Vagina (tissue), 2 donors: ENCODE measurements around the gene DEGS2.

Experiments
- CTCF ChIP-seq, 3 experiments: fragments of 450-650 bp in 2 of 3; fragments of 200-600 bp in 1 of 3; sonication (generic) in 1 of 3; IDR thresholded peaks; one replicate each; pipeline ENCODE4 v1.5.1; 2017 to 2019; ENCODE audit warnings: antibody characterized with exemption in 3 of 3, mild to moderate bottlenecking in 2 of 3, moderate library complexity in 2 of 3
- POLR2A ChIP-seq, 2 donors: fragments of 450-650 bp; IDR thresholded peaks; one replicate each; pipeline ENCODE4 v1.6.1; 2017; ENCODE audit warnings: antibody characterized with exemption in 2 of 2, mild to moderate bottlenecking in 2 of 2, moderate library complexity in 2 of 2
- POLR2AphosphoS5 ChIP-seq, 2 donors: sonication (generic); formaldehyde crosslinking; IDR thresholded peaks; one replicate each; pipeline ENCODE4 v1.9.0; 2017; ENCODE audit warnings: antibody characterized with exemption in 2 of 2, mild to moderate bottlenecking in 2 of 2, low read depth in 1 of 2; ENCODE audit not compliant: insufficient read depth in 1 of 2

GRCh38 chr14:100121643-100122480 lies 37.6 kb downstream of the DEGS2 start:
- TF ChIP-seq POLR2A (IDR thresholded peaks at IDR 0.05) (no peak), CTCF (IDR thresholded peaks at IDR 0.05) (no peak), POLR2AphosphoS5 (IDR thresholded peaks at IDR 0.05; ENCODE audit: insufficient read depth in 1 of 2, low read depth in 1 of 2) (no peak)
